Gastrocnemius medialis (tissue), 4 donors: ENCODE data around the gene SYNPR.

Experiments
- POLR2A ChIP-seq, 2 donors: fragments of 450-650 bp; IDR thresholded peaks; one replicate each; pipeline ENCODE4 v1.6.1; 2017; ENCODE audit warnings: antibody characterized with exemption in 2 of 2, mild to moderate bottlenecking in 2 of 2, moderate library complexity in 2 of 2
- TF ChIP-seq, protein P1 (sequence below), 5 experiments: fragments of 450-650 bp in 3 of 5; fragments of 200-600 bp in 2 of 5; sonication (generic) in 2 of 5; IDR thresholded peaks in 4 of 5; conservative IDR thresholded peaks in 1 of 5; 1 replicate in 4 of 5; 2 replicates in 1 of 5; pipeline ENCODE4 v1.5.1; 2016 to 2019; ENCODE audit warnings: antibody characterized with exemption in 5 of 5, mild to moderate bottlenecking in 3 of 5, moderate library complexity in 3 of 5

DNA sequence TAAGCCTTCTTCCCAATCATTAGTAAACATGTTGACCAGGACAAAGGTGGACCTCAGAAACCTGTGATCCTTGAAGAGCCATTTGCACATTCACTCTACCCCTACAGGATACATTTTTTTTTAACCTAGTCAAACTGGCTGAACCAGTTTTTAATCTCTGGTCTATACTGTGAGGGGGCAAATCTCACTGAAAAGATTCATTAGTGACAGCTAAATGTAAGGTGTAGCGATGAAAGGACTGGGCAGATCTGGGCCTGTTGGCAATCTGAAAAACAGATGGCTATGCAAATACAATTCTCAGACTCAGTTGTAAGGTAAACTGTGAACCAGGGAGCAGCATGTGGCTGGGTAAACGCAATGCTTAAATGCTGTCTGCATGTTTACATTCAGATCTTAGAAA, 298.7 kb downstream of the SYNPR start:
- TF ChIP-seq, protein P1, sequence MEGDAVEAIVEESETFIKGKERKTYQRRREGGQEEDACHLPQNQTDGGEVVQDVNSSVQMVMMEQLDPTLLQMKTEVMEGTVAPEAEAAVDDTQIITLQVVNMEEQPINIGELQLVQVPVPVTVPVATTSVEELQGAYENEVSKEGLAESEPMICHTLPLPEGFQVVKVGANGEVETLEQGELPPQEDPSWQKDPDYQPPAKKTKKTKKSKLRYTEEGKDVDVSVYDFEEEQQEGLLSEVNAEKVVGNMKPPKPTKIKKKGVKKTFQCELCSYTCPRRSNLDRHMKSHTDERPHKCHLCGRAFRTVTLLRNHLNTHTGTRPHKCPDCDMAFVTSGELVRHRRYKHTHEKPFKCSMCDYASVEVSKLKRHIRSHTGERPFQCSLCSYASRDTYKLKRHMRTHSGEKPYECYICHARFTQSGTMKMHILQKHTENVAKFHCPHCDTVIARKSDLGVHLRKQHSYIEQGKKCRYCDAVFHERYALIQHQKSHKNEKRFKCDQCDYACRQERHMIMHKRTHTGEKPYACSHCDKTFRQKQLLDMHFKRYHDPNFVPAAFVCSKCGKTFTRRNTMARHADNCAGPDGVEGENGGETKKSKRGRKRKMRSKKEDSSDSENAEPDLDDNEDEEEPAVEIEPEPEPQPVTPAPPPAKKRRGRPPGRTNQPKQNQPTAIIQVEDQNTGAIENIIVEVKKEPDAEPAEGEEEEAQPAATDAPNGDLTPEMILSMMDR (IDR thresholded peaks at IDR 0.05 in 4 of 5, conservative IDR thresholded peaks at IDR 0.05 in 1 of 5): no peak
- no peak for TF ChIP-seq POLR2A (IDR thresholded peaks at IDR 0.05)
